KBM-7 (cell line): ENCODE measurements around the gene LYRM1.
"Not testable (repeated sequence)": the region's sequence is repeated elsewhere in the genome, so short reads cannot be mapped to it uniquely, and the experiment has no call there.

Source experiments
- DNase-seq: peaks from one replicate; pipeline ENCODE4 v3.0.0-alpha.2; 2015
- in situ Hi-C: fragments of 300-500 bp; cut with MboI; formaldehyde crosslinking; loops from 2 replicates; pipeline ENCODE4 v1.14.3; 2020; ENCODE audit warnings: low sequenced_read_pairs, low pct_unique_long_range_greater_than_20kb, mixed read lengths

Gene LYRM1

GRCh38 chr16:20900299-20901067 lies at the start of gene LYRM1, which contains the start of gene DCUN1D3:
LYRM1 (plus strand) TSS chr16:20900771; CDS start chr16:20915556, 14,785 bp downstream.
DCUN1D3 (minus strand) TSS chr16:20900358; CDS start chr16:20862538, 37,820 bp downstream.
- in situ Hi-C loops: no loop called here

GRCh38 chr16:20850981-20851380 lies 49.6 kb upstream of the LYRM1 start:
- in situ Hi-C loops: loop anchor here (10.0 kb wide), 1 partner anchor 234 kb away; no protein-coding TSS in a partner anchor

More at GRCh38 chr16:20900299-20901067, at the start of gene LYRM1, which contains the start of gene DCUN1D3:
- peak; percentile 98 for DNase-seq

GRCh38 chr16:20851601-20852000 lies 49.0 kb upstream of the LYRM1 start:
- in situ Hi-C loops: loop anchor here (10.0 kb wide), 1 partner anchor 233 kb away; no protein-coding TSS in a partner anchor
- no peak for DNase-seq

More at GRCh38 chr16:20850981-20851380, 49.6 kb upstream of the LYRM1 start:
- DNase-seq: no peak

GRCh38 chr16:20853143-20853542 lies 47.4 kb upstream of the LYRM1 start:
- no peak for DNase-seq
- in situ Hi-C loops: loop anchor here (10.0 kb wide), 1 partner anchor 232 kb away; no protein-coding TSS in a partner anchor

GRCh38 chr16:20853981-20854620 lies 46.5 kb upstream of the LYRM1 start:
- in situ Hi-C loops: loop anchor here (10.0 kb wide), 1 partner anchor 231 kb away; no protein-coding TSS in a partner anchor
- no peak for DNase-seq

- in situ Hi-C loops: loop anchor here (10.0 kb wide), 1 partner anchor 230 kb away; no protein-coding TSS in a partner anchor
- DNase-seq: no peak
These were observed 45.6 kb upstream of the LYRM1 start for GRCh38 chr16:20854963-20855362.

- no peak for DNase-seq
- in situ Hi-C loops: loop anchor here (10.0 kb wide), 1 partner anchor 228 kb away; no protein-coding TSS in a partner anchor
These were observed 43.3 kb upstream of the LYRM1 start for GRCh38 chr16:20857281-20857680.

- in situ Hi-C loops: loop anchor here (10.0 kb wide), 1 partner anchor 226 kb away; no protein-coding TSS in a partner anchor
- DNase-seq: no peak
These were observed 41.3 kb upstream of the LYRM1 start for GRCh38 chr16:20859229-20859628.

GRCh38 chr16:20859699-20860098 lies 40.9 kb upstream of the LYRM1 start:
- in situ Hi-C loops: loop anchor here (10.0 kb wide), 1 partner anchor 225 kb away; no protein-coding TSS in a partner anchor
- DNase-seq: no peak

GRCh38 chr16:20860361-20860760 lies 40.2 kb upstream of the LYRM1 start:
- in situ Hi-C loops: no loop called here
- DNase-seq: no peak

GRCh38 chr16:20860995-20861394 lies 39.6 kb upstream of the LYRM1 start:
- in situ Hi-C loops, DNase-seq: not testable (repeated sequence)

GRCh38 chr16:20862162-20862960 lies 38.2 kb upstream of the LYRM1 start:
- in situ Hi-C loops: no loop called here
- DNase-seq: no peak

GRCh38 chr16:20864376-20864775 lies 36.2 kb upstream of the LYRM1 start:
- peak; percentile 65 for DNase-seq
- in situ Hi-C loops: not testable (repeated sequence)

- DNase-seq: no peak
- in situ Hi-C loops: no loop called here
These were observed 35.0 kb upstream of the LYRM1 start for GRCh38 chr16:20865420-20866131.

GRCh38 chr16:20866145-20866772 lies 34.3 kb upstream of the LYRM1 start:
- peak; percentile 69 for DNase-seq

GRCh38 chr16:20866801-20867200 lies 33.8 kb upstream of the LYRM1 start:
- no peak for DNase-seq

More at GRCh38 chr16:20866145-20866772, 34.3 kb upstream of the LYRM1 start:
- in situ Hi-C loops: no loop called here

GRCh38 chr16:20867585-20867984 lies 33.0 kb upstream of the LYRM1 start:
- in situ Hi-C loops: no loop called here
- DNase-seq: no peak

More at GRCh38 chr16:20866801-20867200, 33.8 kb upstream of the LYRM1 start:
- in situ Hi-C loops: no loop called here

- no peak for DNase-seq
- in situ Hi-C loops: no loop called here
These were observed 31.7 kb upstream of the LYRM1 start for GRCh38 chr16:20868890-20869289.
